Measurements from ENCODE around the gene SUGCT. TPM values are rescaled to one million over a fixed set of nuclear protein-coding genes. Genes with fewer than 3 reads are reported as not detected.

The SUGCT gene
- total RNA-seq, 1 experiment from 2014 or later, result 5.4 TPM

GRCh38 chr7:40604601-40605438 lies 470.0 kb downstream of the SUGCT start:
- Histone ChIP-seq H3K9me3 (ENCODE audit: control insufficient read depth, low read depth, low read length) (no peaks in the 10 kb centered on the region), H3K4ac (ENCODE audit: low read depth, low read length) (no peak overlapping the region), H3K4me2 (ENCODE audit: insufficient read depth, insufficient read length, low read length) (no peak overlapping the region), H4K20me1 (ENCODE audit: control insufficient read depth, insufficient read depth, insufficient read length) (no peaks in the 10 kb centered on the region), H2AFZ (ENCODE audit: low read length) (no peak overlapping the region), H4K91ac (ENCODE audit: insufficient read length, low read depth, low read length) (no peak overlapping the region), H2BK12ac (ENCODE audit: insufficient read length, low read depth, low read length) (no peak overlapping the region), H3K18ac (ENCODE audit: insufficient read length, low read depth, low read length) (no peak overlapping the region), H2AK5ac (ENCODE audit: insufficient read length, low read length) (no peak overlapping the region), H3K79me2 (ENCODE audit: insufficient read depth, low read length) (no peaks in the 10 kb centered on the region), H3K79me1 (ENCODE audit: insufficient read depth, low read depth, low read length, poor library complexity, severe bottlenecking) (no peaks in the 10 kb centered on the region), H4K5ac (ENCODE audit: insufficient read length, low read depth, low read length) (no peak overlapping the region), H2BK20ac (ENCODE audit: low read depth, low read length, poor library complexity, severe bottlenecking) (no peak overlapping the region), H3K27me3 (ENCODE audit: insufficient read depth, low read length) (no peaks in the 10 kb centered on the region), H3K23me2 (ENCODE audit: insufficient read length, low read depth, low read length, poor library complexity, severe bottlenecking) (no peaks in the 10 kb centered on the region), H3K4me1 (ENCODE audit: insufficient read depth, low read length) (no peaks in the 10 kb centered on the region), H2BK120ac (ENCODE audit: low read depth, low read length, poor library complexity, severe bottlenecking) (no peak overlapping the region), H3K27ac (ENCODE audit: insufficient read length, low read depth, low read length) (no peak overlapping the region), H2BK5ac (ENCODE audit: insufficient read length, low read length) (no peak overlapping the region), H3K9ac (ENCODE audit: extremely low read depth, insufficient read length, low read length) (no peak overlapping the region), H3K23ac (ENCODE audit: insufficient read length, low read depth, low read length) (no peak overlapping the region), H3T11ph (ENCODE audit: low read length) (no peak overlapping the region), H3K14ac (ENCODE audit: insufficient read depth, low read length) (no peak overlapping the region; the same call in 1 of the 2 replicates), H4K8ac (replicated peaks; ENCODE audit: insufficient read length, low read depth, low read length) (no peak overlapping the region), H3K56ac (ENCODE audit: insufficient read length, low read depth, low read length) (no peak overlapping the region), H2BK15ac (ENCODE audit: low read depth, low read length) (no peak overlapping the region)
- H3K9me3 Mint-ChIP-seq, result no peaks in the 10 kb centered on the region; a peak in 1 of 5 replicates
- peak; percentile 75 for DNase-seq
- H3K27ac Mint-ChIP-seq, result no peak overlapping the region
- no peaks in the 10 kb centered on the region; a peak in 1 of 7 replicates for H3K36me3 Mint-ChIP-seq (ENCODE audit: insufficient read depth in 1 of 3, low read depth in 3 of 3)
- no peak overlapping the region for H3K4me3 Mint-ChIP-seq
- no peaks in the 10 kb centered on the region for H3K27me3 Mint-ChIP-seq (ENCODE audit: low read depth)
- WGBS (ENCODE audit: extremely low coverage, insufficient read length, low lambda C conversion rate), result no CpG with 5 or more reads among the region's 17 CpGs
- TF ChIP-seq, protein P1, sequence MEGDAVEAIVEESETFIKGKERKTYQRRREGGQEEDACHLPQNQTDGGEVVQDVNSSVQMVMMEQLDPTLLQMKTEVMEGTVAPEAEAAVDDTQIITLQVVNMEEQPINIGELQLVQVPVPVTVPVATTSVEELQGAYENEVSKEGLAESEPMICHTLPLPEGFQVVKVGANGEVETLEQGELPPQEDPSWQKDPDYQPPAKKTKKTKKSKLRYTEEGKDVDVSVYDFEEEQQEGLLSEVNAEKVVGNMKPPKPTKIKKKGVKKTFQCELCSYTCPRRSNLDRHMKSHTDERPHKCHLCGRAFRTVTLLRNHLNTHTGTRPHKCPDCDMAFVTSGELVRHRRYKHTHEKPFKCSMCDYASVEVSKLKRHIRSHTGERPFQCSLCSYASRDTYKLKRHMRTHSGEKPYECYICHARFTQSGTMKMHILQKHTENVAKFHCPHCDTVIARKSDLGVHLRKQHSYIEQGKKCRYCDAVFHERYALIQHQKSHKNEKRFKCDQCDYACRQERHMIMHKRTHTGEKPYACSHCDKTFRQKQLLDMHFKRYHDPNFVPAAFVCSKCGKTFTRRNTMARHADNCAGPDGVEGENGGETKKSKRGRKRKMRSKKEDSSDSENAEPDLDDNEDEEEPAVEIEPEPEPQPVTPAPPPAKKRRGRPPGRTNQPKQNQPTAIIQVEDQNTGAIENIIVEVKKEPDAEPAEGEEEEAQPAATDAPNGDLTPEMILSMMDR (conservative IDR thresholded peaks at IDR 0.05), result peak; percentile 89
- peaks cover 9 to 14% of the 10 kb centered on the region in 2 experiments for H3K4me1 Mint-ChIP-seq
